HG03108 (cell line): ENCODE data around the gene ERICH6.
A peak's percentile ranks its signal among the peaks of the same experiment; 100 is the strongest.

Experiments used
- ATAC-seq: cut with Tn5 transposase; IDR thresholded peaks from one replicate; pipeline ENCODE4 v1.9.1; 2021; ENCODE audit warnings: moderate library complexity; ENCODE audit not compliant: unreplicated experiment

ERICH6 gene

DNA sequence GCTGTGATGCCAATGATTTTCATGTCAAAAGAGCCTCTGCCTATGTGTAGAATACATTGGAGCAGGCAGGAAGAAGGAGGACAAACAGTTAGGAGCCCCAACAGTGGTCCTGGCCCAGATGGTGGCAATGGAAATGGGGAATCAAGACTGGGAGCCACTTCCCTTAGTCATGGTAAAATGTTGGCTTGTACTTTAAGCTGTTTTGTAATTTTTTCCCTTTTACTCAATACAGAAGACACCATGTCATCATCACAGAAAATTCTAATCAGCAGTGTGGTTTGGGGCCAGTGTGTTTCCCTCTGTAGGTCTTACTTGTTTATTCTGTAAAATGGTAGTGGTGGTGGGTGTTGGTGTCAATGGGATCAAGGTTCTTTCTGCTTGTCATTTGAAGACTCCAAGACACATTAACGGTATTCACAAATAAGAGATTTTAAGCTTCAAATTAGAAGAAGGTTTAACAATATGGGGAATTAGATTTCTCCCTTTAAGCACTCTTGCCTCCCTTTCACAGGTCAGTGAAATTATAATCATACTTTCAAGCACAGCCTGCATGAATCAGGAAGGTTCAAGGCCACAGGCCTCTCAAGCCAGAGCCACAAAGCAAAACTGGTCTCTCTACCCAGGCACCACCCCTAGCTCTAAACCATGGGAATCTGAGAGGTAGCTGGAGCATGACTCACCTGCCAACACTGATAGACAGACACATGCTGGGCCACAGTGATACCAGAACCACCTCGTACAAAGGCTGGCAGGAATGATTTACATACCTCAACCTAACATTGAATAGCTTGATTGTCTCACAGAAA, 34.4 kb upstream of the ERICH6 start:
- ATAC-seq, result peak; percentile 40

DNA sequence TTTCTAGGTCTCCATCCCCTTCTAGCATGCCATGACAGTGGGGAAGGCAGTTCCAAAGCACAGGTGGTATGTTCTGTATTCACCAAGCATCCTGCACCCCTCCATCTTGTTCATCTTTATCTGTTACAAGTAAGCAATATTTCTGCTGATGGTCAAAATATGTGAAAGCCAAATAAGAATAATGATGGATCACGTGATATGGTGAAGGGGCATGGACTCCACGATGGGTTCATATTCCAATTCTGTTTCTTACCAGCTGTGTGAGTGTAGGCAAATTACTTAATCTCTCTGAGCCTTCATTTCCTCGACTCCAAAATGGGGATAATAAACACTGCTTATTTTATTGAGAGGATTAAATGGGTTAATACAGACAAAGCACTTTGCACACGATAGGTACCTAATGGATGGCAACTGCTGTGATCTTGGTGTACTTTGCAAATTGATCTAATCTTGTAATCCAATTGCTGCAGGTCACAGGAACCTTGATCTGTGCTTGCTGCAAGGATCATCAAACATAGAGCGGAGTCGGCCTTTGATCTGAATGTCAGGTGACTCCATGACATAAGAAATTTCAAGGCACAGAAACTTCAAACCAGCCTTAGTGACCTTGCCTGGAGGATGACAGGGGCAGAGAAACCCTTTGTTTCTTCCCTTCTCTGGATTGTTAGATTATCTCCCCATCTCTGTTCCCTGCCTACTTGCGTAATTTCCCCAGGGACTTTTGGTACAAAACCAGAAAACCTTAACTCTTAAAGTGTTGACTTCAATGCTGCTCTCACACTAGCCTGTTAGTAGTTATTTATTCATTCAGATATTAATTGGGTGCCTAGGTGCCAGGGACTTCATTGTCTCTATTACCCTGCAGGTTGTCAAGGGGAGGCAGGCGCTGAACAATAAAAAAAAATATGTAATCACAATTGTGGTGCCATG, 33.4 kb upstream of the ERICH6 start:
- ATAC-seq, result no peak

DNA sequence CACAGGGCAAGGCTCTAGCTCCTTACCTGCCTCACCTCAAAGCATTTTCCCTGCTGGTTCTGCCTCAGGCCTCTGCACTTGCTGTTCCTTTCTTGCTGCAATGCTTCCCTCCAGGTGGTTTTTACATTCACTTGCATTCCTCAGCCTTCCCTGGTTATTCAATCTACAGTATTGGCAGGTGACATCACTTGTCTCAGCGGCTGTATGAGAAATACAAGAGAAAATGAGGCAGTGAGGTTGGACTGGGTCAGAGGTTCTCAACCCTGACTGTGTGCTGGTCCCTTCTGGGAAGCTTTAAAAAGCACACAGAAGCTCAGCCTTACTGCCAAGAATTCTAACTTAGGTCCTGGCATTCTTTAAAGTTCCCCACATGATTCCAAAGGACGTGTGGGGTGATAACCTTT, 32.6 kb upstream of the ERICH6 start:
- ATAC-seq, result no peak

DNA sequence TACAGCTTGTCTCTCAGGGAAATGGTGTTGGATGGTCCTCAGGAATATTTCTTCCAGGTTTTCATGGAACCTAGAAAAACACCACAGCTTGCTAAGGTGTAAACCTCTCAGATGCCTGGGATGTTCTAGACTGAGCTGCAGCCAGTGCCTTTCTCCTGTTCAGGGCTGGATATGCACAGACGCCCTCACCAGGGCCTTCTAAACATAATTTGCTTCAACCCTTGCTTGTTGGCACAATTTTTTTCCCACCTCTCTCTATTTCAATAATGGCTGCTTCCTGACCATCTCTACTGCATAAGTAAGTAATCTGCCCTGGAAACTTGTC, 31.0 kb upstream of the ERICH6 start:
- ATAC-seq, result no peak

DNA sequence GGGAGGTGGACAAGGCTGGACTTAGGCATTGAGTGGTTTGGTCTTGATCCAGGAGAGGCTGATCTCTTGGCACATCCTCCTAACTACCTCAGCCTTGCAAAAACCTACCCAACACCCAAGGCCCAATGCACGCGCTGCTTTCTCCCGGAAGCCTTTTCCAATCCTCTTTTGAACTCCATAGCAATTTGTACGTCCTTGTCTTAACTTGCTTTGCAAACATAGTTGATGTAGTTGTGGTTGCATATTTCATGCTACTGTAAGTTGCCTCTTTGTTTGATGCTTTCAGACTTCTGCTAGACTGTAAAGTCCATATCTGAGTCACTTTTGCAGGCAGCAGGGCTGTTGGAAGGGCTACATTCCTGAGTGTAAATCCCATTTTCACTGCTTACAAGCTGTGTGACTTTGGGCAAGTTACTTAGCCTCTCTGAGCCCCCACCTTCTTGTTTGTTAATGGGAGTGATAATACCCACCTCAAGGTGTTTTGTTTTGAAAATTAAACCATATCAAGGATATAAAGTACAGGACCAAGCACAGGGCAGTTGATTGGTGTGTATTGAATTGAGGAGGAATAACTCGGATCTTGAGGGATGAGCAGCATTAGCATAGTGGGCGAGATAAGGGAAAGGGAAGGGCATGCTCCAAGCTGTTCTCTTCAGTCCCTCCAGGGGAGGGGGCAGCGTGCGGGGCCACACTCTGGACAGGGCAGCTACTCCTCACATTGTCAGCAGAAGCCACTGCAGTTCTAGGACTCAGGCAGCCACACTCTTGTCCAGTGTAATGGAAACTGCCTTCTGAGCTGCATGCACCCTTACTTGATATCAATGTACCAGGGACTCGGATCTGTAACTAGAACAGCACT, 30.4 kb upstream of the ERICH6 start:
- ATAC-seq, result no peak

DNA sequence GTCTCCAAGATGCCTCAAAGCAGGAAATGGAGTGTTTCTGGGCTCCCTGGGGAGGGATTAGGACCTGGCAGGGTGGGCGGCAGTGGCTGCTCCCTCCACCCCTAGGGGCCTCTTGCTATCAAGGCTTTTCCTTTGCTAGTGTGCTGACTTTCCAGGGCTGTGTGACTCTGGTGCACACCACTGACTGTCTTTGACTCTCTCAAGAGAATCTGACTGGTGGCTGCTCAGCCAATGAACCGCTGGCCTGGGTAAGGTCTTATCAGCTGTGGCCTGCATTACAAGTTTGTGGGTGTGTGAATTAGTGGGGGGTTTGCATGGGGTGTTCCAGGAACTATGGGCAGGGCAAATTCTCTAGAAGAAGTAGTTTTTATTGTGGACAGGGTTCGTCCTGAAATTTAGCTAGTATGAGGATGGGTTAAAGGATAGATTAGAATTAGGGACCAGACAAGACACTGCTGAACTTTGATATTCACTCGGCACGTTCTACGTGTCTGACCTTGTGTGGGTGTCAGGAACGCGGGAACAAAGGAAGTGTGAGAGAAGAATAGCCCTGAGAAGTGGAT, 29.7 kb upstream of the ERICH6 start:
- no peak for ATAC-seq

DNA sequence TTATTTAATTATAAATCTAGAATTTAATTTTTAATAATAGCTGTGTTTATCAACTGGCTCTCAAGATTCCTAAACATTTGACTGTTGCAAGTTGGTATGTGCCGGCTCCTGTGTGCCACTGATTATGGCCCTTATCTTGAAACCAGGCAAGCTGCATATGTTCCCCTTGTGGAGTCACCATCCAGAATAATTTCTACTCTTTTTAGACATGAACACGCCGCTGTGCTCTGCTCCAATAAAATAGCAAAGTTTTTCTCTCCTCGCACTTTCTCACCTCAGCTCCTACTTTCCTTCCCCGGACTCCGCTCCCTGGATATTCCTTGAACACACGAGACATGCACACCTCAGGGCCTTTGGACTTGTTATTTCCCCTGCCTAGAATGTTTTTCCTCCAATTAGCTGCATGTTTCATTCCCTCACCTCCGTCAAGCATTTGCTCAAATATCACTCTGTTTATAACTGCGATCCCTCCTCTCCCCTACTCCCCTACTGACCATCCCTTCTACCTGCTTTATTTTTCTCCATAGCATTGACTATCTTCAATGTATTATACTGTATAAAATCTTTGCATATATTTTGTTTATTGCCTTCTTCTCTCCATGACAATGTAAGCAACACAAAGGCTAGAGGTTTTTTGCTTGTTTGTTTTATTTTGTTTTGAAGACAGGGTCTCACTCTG, 26.1 kb upstream of the ERICH6 start:
- no peak for ATAC-seq

DNA sequence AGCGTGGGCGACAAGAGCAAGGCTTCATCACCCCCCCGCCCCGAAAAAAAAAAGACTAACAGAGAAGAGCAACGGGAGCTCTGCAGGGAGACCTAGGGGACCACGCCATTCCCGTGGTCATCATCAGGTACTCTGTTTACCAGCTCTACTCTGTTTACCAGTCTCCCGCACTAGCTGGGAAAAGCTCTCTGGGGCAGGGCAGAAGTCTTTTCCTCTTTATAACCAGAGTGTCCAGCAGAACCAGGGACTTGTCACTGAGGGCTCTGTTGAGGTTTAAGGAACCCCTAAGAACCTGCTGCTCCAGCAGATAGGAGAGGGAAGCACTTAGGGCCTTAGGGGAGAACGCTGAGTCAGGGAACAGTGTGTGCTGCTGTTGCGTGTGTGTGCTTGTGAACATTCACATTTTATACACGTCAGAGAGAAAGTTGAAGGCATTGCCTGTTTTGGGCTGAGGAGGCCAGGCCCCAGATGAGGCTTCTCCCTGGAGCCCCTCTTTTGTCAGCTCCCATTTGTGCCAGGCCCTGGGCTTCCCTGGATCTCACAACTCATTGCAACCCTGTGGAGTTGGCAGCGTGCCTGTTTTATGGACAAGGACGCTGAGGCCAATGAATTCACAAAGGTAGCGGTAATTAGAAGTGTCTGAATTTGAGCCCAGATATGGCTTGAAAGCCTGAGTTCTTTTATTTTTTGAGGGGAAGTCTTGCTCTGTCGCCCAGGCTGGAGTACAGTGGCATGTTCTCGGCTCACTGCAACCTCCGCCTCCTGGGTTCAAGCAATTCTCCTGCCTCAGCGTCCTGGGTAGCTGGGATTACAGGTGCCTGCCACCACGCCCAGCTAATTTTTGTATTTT, 24.2 kb upstream of the ERICH6 start:
- no peak for ATAC-seq

DNA sequence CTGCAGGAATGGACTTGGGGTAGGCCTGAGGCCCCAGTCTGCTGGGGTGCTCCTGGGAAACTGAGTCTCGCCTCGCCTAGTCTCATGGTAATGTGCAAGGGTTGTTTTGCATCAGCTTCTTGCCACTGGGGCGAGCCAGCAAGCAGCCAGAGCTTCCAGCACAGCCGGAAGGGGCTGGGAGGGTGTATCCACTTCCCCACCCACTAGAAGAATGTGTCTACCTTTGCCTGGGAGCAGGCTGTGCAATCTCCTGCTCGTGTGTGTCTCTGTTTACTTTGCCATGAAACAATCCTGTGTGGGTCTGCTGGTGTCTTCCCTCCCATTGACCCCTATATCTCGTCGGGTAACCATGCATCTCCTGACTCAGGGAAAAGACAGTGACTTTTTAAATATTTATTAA, 21.8 kb upstream of the ERICH6 start:
- ATAC-seq, result no peak

DNA sequence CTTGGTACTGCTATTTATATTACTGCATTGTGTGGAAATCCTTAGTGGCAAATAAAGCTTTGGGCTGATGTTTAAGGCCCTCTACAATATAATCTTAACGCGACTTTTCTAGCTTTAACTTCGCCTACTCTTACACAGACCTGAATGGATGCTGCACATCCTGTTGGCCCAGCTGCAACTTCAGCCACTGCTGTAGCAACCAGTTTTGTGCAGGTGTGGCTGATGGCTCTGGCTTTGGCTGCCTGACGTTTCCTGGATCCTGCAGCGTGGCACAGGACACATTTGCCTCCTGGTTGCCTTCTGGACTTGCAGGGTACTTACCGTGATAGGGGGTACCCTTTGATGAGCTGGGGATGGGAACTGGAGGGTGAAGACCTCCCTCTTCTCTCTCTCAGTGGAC, 20.2 kb upstream of the ERICH6 start:
- ATAC-seq, result no peak

DNA sequence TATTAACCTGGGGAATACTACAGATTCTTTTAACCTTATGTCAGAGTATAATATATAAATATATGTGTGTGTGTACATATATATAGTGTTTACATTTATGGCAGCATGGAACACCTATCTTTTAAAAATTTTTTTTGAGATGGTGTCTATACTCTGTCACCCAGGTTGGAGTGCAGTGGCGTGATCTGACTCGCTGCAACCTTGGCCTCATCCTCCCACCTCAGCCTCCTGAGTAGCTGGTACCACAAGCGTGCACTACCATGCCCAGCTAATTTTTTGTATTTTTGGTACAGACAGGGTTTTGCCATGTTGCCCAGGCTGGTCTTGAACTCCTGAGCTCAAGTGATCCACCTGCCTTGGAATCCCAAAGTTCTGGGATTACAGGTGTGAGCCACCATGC, 18.5 kb upstream of the ERICH6 start:
- no peak for ATAC-seq

DNA sequence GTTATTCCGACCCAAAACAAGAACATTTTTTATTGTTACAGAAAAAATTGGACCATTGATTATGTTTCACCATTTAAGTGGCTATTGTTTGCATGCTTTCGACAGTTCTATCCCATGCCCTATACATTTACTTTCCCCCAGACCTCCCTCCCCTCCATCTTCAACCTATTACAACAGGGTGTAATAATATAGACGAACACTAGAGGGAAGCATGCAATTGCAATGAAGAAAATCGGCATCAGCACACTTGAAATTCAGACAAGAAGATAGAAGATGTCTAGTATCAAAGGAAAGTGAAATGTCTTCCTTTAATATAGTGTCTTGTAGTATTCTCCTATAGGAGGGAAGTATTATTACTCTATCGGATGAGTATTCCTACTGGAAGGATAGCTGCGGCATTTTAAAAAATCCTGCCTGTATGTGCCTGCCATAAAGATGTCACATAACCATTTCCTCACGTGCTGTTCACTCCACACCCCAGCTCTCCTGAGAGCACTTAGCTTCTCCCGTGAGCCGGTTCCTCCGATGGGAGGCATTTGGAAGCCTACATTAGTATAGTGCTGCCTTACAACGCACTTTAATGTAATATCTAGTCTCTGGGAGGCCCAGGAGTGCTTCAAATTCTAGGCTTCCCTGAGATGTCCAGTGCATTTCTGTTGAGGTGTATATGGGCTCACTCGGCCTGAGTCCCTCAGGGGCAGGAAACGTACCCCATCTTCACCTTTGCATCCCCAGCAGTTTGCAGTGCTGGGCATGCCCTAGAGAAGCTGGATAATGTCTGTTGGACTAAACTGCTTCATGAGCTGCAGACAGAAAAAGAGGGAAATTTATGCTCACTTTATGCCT, 17.8 kb upstream of the ERICH6 start:
- peak; percentile 73 for ATAC-seq

DNA sequence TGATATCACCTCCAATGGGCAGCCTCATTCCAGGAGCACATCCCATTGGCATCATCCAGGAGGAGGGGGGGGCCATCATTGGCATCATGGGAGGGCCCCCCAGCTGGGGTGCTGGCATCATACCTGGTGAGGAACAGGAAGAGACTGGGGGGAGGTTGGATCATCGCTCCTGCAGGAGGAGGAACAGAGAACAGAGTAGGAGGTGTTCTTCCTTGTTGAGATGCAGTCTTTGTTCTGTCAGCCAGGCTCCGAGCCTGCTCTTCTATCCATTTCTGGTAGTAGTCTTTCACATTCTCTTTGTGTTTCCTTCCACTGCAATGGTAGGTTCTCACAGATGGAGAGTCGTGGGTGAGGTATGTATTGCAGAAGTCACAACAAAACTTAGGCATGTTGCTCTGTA, 16.7 kb upstream of the ERICH6 start:
- no peak for ATAC-seq

DNA sequence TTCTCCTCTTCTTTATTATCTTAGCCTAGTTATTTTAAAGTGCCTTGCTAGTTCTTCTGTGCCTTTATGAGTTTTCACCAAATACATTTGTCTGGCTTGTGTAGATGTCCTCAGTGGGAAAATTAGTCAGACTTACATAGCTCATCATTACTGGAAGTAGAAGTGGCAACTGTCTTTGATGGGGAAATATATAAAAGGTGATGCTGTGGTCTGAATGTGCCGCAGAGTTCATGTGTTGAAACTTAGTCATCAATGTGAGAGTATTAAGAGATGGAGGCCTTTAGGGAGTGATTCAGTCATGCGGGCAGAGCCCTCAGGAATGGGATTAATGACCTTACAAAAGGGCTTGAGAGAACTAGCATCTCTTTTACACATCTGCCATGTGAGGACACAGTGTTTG, 6.4 kb upstream of the ERICH6 start:
- ATAC-seq, result no peak

DNA sequence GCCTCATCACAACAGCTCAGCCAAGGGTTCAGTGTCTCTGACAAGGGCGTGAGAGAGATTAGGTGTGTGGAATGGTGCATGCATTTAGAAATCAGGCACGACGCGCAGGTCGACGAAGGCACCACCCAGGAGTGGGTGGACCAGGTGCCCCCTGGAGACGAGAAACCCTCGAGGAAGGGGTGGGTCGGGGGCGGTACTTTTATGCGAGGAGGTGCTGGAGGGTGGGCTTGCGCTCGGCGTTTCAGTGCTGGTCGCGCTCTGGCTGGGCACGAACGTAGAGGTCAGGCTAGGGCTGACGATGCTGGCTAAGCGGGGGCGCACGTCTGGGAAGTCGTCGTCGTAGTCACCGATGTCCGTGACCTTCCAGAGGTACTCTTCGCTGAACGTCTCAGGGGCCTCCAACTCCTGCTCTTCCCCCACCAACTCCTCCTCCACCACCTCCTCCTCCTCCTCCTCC, 393 bp downstream of the ERICH6 start:
- peak; percentile 20 for ATAC-seq

DNA sequence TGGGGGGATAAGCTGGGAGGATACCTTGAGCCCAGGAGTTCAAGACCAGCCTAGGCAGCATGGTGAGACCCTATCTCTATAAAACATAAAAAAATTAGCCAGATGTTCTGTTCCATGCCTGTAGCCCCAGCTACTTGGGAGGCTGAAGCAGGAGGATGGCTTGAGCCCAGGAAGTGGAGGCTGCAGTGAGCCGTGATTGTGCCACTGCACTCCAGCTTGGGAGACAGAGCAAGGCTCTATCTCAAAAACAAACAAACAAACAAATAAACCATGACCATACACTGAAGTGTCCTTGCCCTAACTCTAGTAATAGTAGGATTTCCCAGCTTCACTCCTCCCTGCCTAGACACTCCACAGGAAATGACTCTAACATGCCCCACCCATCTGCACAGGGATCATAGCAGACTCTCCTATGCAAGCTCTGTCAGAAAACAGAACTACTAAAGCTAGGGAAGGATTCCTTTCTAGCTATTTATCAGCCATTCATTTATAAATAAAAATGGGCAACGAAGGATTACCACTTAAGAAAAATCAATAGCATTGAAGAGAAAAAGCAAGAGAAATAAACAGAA, 4.6 kb downstream of the ERICH6 start:
- ATAC-seq, result no peak

DNA sequence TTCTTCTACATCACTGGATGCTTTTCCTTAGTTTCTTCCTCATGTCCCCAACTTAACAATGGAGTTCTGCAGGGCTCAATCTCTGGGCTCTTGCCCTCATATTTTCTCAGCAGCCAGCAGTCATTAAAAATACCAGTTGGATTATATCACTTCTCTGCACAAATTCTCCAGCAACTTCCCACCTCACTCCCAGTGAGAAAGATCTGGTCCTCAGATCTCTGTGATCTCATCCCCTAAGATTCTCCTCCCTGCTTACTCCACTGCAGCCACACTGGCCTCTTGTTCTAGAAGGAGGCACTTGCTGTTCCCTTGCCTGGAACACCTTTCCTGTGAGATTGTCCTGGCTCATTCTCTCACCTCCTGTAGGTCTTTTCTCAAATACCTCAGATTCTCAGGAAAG, 6.1 kb downstream of the ERICH6 start:
- no peak for ATAC-seq

DNA sequence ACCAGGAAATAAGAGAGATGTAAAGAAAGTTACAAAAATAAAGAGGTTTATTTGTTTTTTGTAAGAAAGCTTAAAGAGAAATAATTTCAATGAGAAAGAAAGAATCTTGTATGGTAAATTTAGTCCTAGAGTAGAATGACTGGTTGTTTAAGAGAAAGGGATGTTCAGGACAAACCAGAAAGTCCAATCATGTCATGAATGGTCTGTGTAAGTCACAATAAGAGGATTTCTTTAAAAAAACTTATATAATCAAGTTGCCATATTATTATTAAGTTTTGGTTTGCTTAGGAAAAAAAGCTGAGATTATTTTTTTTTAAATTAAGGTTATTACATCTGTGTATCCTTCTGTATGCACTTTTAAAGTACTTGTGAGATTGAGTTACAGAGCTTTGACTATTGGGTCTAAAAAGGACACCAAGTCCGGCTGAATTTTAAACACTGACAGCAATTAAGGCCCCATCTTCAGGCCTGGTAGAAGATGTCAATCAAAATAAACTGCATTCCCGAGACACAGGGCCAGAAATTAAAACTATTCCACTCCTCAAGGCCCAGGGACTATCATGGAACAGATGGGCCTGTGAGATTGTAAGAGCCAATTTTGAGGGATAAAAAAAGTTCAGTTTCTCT, 12.2 kb downstream of the ERICH6 start:
- no peak for ATAC-seq
